HepG2 (cell line): ENCODE data around the gene ATP9A. TPM values are rescaled to one million over a fixed set of nuclear protein-coding genes. Genes with fewer than 3 reads are reported as not detected.

Source experiments
- ATAC-seq: fragments of 200-7000 bp; cut with Tn5 transposase; 3 replicates; pipeline ENCODE4 v1.9.1; 2020; ENCODE audit warnings: mild to moderate bottlenecking, moderate library complexity
- BruUV-seq: library from RNA; stranded (reverse); fragments of 400-500 nt; replicated peaks from 2 replicates; lab custom pipeline; 2021; lab: Mats Ljungman, UMichigan
- CTCF ChIA-PET: fragments of 300-600 bp; formaldehyde crosslinking; extraction: SDS; loops from one replicate; lab custom pipeline; 2021; ENCODE audit warnings: low total read pairs, inconsistent platforms, low intra/inter-chr PET ratio; lab: Yijun Ruan, JAX
- POLR2A ChIA-PET: fragments of 350-600 bp; sonication (Branson Sonifier 250); formaldehyde crosslinking; loops from one replicate; lab custom pipeline; 2020; ENCODE audit warnings: antibody characterized with exemption, inconsistent platforms; lab: Yijun Ruan, JAX
- DNase-seq: peaks from one replicate; pipeline ENCODE4 v3.0.0-alpha.2; 2015; ENCODE audit warnings: low spot score
- FAIRE-seq: peaks from 3 replicates; lab custom pipeline; 2011; peaks lifted over from hg19 to GRCh38; lab: Jason Lieb, UNC
- H2AFZ ChIP-seq: one replicate; pipeline ENCODE4 v1.6.1; 2011; ENCODE audit warnings: low read length, inconsistent platforms
- H3K27ac ChIP-seq: fragments of 300-600 bp; 3 replicates; pipeline ENCODE4 v1.8.0; 2011; ENCODE audit warnings: mixed run types, mild to moderate bottlenecking, mixed read lengths, low read length, inconsistent platforms; ENCODE audit not compliant: insufficient read depth; ENCODE audit errors: extremely low read length
- H3K27me3 ChIP-seq, 2 experiments: fragments of 200-600 bp in 1 of 2; 2 replicates in 1 of 2; 3 replicates in 1 of 2; pipeline versions ENCODE4 v1.6.0 to v1.8.0; 2011; ENCODE audit warnings: low read length in 2 of 2, mild to moderate bottlenecking in 2 of 2, moderate library complexity in 2 of 2, inconsistent platforms in 1 of 2; ENCODE audit not compliant: insufficient read depth in 2 of 2, control insufficient read depth in 1 of 2
- H3K36me3 ChIP-seq, 2 experiments: fragments of 200-600 bp in 1 of 2; replicated peaks in 1 of 2; 2 replicates in 1 of 2; 3 replicates in 1 of 2; pipeline versions ENCODE4 v1.5.1 to v1.8.0; 2011; ENCODE audit warnings: low read length in 2 of 2, inconsistent platforms in 1 of 2; ENCODE audit not compliant: insufficient read depth in 2 of 2, control insufficient read depth in 1 of 2
- H3K4me1 ChIP-seq: 2 replicates; pipeline ENCODE4 v1.5.1; 2012; ENCODE audit warnings: low read length, inconsistent platforms; ENCODE audit not compliant: insufficient read depth
- H3K4me2 ChIP-seq: 2 replicates; pipeline ENCODE4 v1.6.0; 2011; ENCODE audit warnings: low read depth, low read length, inconsistent platforms
- H3K4me3 ChIP-seq, 3 experiments: fragments of 200-600 bp in 1 of 3; sonication (generic), shearing (Covaris generic) in 1 of 3; replicated peaks in 1 of 3; 2 replicates each; pipeline ENCODE4 v1.5.1; 2011 to 2016; ENCODE audit warnings: low read length in 3 of 3, inconsistent platforms in 2 of 3, low read depth in 2 of 3, mild to moderate bottlenecking in 2 of 3, control low read depth in 1 of 3, mixed read lengths in 1 of 3; ENCODE audit not compliant: insufficient read depth in 1 of 3
- H3K79me2 ChIP-seq: one replicate; pipeline ENCODE4 v1.6.1; 2011; ENCODE audit warnings: low read length, inconsistent platforms; ENCODE audit not compliant: insufficient read depth
- H3K9ac ChIP-seq: 2 replicates; pipeline ENCODE4 v1.6.0; 2011; ENCODE audit warnings: mild to moderate bottlenecking, low read depth, low read length, inconsistent platforms; ENCODE audit not compliant: insufficient read depth
- H3K9me3 ChIP-seq: 2 replicates; pipeline ENCODE4 v1.5.1; 2012; ENCODE audit warnings: mild to moderate bottlenecking, low read length
- H4K20me1 ChIP-seq: 2 replicates; pipeline ENCODE4 v1.6.0; 2011; ENCODE audit warnings: inconsistent platforms, mild to moderate bottlenecking, low read length, moderate library complexity; ENCODE audit not compliant: insufficient read depth
- ARID5B ChIP-seq: IDR thresholded peaks from 2 replicates; pipeline ENCODE4 v1.4.0; 2020; ENCODE audit warnings: mild to moderate bottlenecking, missing genetic modification reagents
- ESRRA ChIP-seq: sonication (generic); formaldehyde crosslinking; IDR thresholded peaks from 2 replicates; pipeline ENCODE4 v1.5.1; 2020; ENCODE audit warnings: mild to moderate bottlenecking, low read depth, missing genetic modification reagents
- NFIB ChIP-seq: sonication (generic); formaldehyde crosslinking; IDR thresholded peaks from 2 replicates; pipeline ENCODE4 v1.9.0; 2021; ENCODE audit warnings: missing genetic modification reagents, mild to moderate bottlenecking, borderline replicate concordance
- ZNF335 ChIP-seq: sonication (generic); formaldehyde crosslinking; IDR thresholded peaks from 2 replicates; pipeline ENCODE4 v1.4.0; 2020; ENCODE audit warnings: missing genetic modification reagents
- ZNF646 ChIP-seq: sonication (generic); formaldehyde crosslinking; IDR thresholded peaks from 2 replicates; pipeline ENCODE4 v1.9.0; 2021; ENCODE audit warnings: mild to moderate bottlenecking, missing genetic modification reagents
- ZNF687 ChIP-seq: sonication (generic); formaldehyde crosslinking; IDR thresholded peaks from 2 replicates; pipeline ENCODE4 v1.5.1; 2020; ENCODE audit warnings: mild to moderate bottlenecking, missing genetic modification reagents, moderate library complexity
- ZNF691 ChIP-seq: sonication (generic); formaldehyde crosslinking; IDR thresholded peaks from 2 replicates; pipeline ENCODE4 v1.4.0; 2020; ENCODE audit warnings: missing genetic modification reagents, low read depth, mild to moderate bottlenecking, borderline replicate concordance
- ZNF772 ChIP-seq: sonication (generic); formaldehyde crosslinking; IDR thresholded peaks from 2 replicates; pipeline ENCODE4 v1.5.0; 2020; ENCODE audit warnings: mild to moderate bottlenecking, missing genetic modification reagents
- WGBS: methylation state at CpG from one replicate; pipeline ENCODE4 v1.1.6; 2017; ENCODE audit warnings: low lambda C conversion rate; 5-methylcytosine and 5-hydroxymethylcytosine counted together
- in situ Hi-C: cut with HindIII; loops from 2 replicates; pipeline ENCODE4 v1.10.0; 2017; ENCODE audit warnings: low pct_unique_long_range_greater_than_20kb; ENCODE audit not compliant: extremely low pct_ligation_motif_present
- intact Hi-C: fragments of 100-400 bp; cut with micrococcal nuclease; formaldehyde crosslinking; loops from one replicate; pipeline ENCODE4 v1.10.0; 2022; ENCODE audit not compliant: unreplicated experiment
- polyA plus RNA-seq, 8 experiments: library from polyadenylated mRNA; depleted of rRNA in 3 of 8; stranded (reverse) in 7 of 8; unstranded in 1 of 8; fragments of >200 nt; fragmentation: Illumina TruSeq in 4 of 8; extraction: Trizol in 4 of 8; gene quantifications; 2 replicates each; pipeline versions ENCODE4 v1.2.1 to v1.2.3, GENCODE V29; 2011 to 2016; ENCODE audit warnings: low read depth in 4 of 8, missing spikeins in 1 of 8, mixed read lengths in 1 of 8; ENCODE audit not compliant: insufficient read depth in 1 of 8
- total RNA-seq, 5 experiments: library from RNA; depleted of rRNA; stranded (reverse); fragments of >200 nt; fragmentation: Illumina TruSeq; extraction: Trizol; gene quantifications; 2 replicates each; pipeline ENCODE4 v1.2.3, GENCODE V29; 2016; ENCODE audit warnings: low read depth in 1 of 5

ATP9A gene
- total and polyA plus RNA-seq, 2 of the 13 experiments (the other 11 are each of a cell fraction or from before 2014, with no cell fraction given): 11.8 to 18.5 TPM

GRCh38 chr20:51562027-51562331, 206.2 kb downstream of the ATP9A start:
- intact Hi-C loops: no loop called here
- Histone ChIP-seq H3K4me1 (peaks cover 51% of the 10 kb centered on the region), H3K9ac (peak overlapping the region; percentile 59; the same call in 1 of the 2 replicates), H4K20me1 (peaks cover 11% of the 10 kb centered on the region; the same call in 1 of the 2 replicates), H3K79me2 (no peaks in the 10 kb centered on the region), H3K27ac (no peak overlapping the region), H2AFZ (no peak overlapping the region), H3K36me3 (no peaks in the 10 kb centered on the region), H3K27me3 (peaks cover 10 to 60% of the 10 kb centered on the region in 2 experiments; a peak in 4 of 5 replicates), H3K4me2 (peak overlapping the region; percentile 96), H3K9me3 (no peaks in the 10 kb centered on the region), H3K4me3 (peak overlapping the region; percentile 44 to 75 (median 61))
- DNase-seq (no peak), ATAC-seq (no peak), FAIRE-seq (no peak)
- in situ Hi-C loops: no loop called here
- BruUV-seq: no TSS peak
- 3% methylated on average over 10 of the region's 10 CpGs for WGBS
- ChIA-PET CTCF (interaction anchor here (1.1 kb wide), 1 partner anchor 19 kb away, joined by 3 read pairs; no protein-coding TSS in a partner anchor), POLR2A (interaction anchor here (1.2 to 2.8 kb wide), 3 partner anchors 8 to 20 kb away, joined by 5 to 16 read pairs (median 5); partner anchors contain the start of gene NFATC2)
- no peak for TF ChIP-seq ZNF691 (CRISPR knock-in tag)
- TF ChIP-seq ARID5B (CRISPR knock-in tag): no peak
- no peak for TF ChIP-seq ZNF646 (CRISPR knock-in tag)
- TF ChIP-seq ESRRA (CRISPR knock-in tag): 0 out of 2 replicates have a peak, but pooled peaks have one; percentile 10
- no peak for TF ChIP-seq ZNF772 (CRISPR knock-in tag)
- TF ChIP-seq ZNF335 (CRISPR knock-in tag): no peak
- no peak for TF ChIP-seq NFIB (CRISPR knock-in tag)
- no peak for TF ChIP-seq ZNF687 (CRISPR knock-in tag)
